Mesothelial cell of epicardium (in vitro differentiated cells): Measurements from ENCODE around the gene INTS15. TPM values are rescaled to one million over a fixed set of nuclear protein-coding genes. Genes with fewer than 3 reads are reported as not detected.

Experiments used
- DNase-seq, 2 experiments: peaks; one replicate each; pipeline ENCODE4 v3.0.0; 2021; ENCODE audit warnings: low spot score in 2 of 2; ENCODE audit not compliant: unreplicated experiment in 2 of 2
- H3K27ac Mint-ChIP-seq: 2 replicates; pipeline ENCODE4 v1.8.0; 2021; ENCODE audit warnings: mixed read lengths
- H3K27me3 Mint-ChIP-seq: 2 replicates; pipeline ENCODE4 v1.8.0; 2021; ENCODE audit warnings: low read depth, mixed read lengths
- H3K36me3 Mint-ChIP-seq: 2 replicates; pipeline ENCODE4 v1.8.0; 2021; ENCODE audit warnings: mixed read lengths
- H3K4me1 Mint-ChIP-seq: 2 replicates; pipeline ENCODE4 v1.8.0; 2021; ENCODE audit warnings: mixed read lengths
- H3K4me3 Mint-ChIP-seq: 2 replicates; pipeline ENCODE4 v1.8.0; 2021; ENCODE audit warnings: mild to moderate bottlenecking, moderate library complexity, mixed read lengths
- H3K9me3 Mint-ChIP-seq: 2 replicates; pipeline ENCODE4 v1.8.0; 2021; ENCODE audit warnings: mixed read lengths
- total RNA-seq: library from RNA; stranded (reverse); gene quantifications from 3 replicates; pipeline ENCODE4 v1.2.1, GENCODE V29; 2021
- TF ChIP-seq, protein P1 (sequence below): fragments of 200-600 bp; sonication (generic); IDR thresholded peaks from one replicate; pipeline ENCODE4 v1.5.0; 2021; ENCODE audit warnings: antibody characterized with exemption; ENCODE audit not compliant: unreplicated experiment

INTS15 gene
- total RNA-seq, 1 donor from 2014 or later = 44.4 TPM

DNA sequence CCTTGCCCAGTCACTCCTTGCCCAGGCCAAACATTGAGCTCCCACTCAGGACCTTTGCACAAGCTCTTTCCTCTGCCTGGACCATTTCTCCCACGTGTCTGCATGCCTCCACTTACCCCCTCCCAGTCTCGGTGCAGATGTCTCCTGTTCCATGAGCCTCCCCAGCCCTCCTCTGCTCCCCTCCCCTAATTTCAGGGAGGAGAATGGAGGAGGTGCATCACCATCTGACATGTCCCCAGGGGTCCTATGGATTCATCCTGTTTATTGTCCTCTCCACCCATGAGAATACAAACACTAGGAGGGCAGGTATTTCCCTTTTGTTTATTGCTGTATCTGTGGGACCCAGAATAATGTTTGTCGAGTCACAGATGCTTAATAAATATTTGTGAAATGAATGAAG is 29.9 kb upstream of the INTS15 start:
- TF ChIP-seq, protein P1, sequence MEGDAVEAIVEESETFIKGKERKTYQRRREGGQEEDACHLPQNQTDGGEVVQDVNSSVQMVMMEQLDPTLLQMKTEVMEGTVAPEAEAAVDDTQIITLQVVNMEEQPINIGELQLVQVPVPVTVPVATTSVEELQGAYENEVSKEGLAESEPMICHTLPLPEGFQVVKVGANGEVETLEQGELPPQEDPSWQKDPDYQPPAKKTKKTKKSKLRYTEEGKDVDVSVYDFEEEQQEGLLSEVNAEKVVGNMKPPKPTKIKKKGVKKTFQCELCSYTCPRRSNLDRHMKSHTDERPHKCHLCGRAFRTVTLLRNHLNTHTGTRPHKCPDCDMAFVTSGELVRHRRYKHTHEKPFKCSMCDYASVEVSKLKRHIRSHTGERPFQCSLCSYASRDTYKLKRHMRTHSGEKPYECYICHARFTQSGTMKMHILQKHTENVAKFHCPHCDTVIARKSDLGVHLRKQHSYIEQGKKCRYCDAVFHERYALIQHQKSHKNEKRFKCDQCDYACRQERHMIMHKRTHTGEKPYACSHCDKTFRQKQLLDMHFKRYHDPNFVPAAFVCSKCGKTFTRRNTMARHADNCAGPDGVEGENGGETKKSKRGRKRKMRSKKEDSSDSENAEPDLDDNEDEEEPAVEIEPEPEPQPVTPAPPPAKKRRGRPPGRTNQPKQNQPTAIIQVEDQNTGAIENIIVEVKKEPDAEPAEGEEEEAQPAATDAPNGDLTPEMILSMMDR = no peak

DNA sequence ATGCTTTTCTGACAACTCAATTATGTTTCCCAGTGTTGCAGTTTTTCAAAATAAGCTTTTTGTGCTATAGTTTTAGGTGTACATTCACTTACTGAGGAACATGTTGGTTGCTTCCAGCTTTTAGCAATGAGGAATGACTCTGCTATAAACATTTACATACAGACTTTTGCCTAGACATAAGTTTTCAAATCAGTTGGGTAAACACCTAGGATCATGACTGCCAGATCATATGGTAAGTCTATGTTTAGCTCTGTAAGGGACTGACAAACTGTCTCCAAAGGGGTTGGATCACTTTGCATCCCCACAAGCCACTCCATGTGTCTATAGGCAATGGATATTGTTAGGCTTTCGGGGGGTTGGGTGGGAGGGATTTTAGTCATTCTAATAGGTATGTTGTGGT is 27.7 kb upstream of the INTS15 start:
- Mint-ChIP-seq H3K36me3 (no peaks in the 10 kb centered on the region), H3K4me1 (no peaks in the 10 kb centered on the region), H3K27ac (no peak overlapping the region), H3K9me3 (no peaks in the 10 kb centered on the region), H3K4me3 (no peak overlapping the region), H3K27me3 (peaks cover 15% of the 10 kb centered on the region)
- TF ChIP-seq, protein P1 = no peak
- no peak for DNase-seq

More for the DNA sequence above, 29.9 kb upstream of the INTS15 start:
- Mint-ChIP-seq H3K9me3 (no peaks in the 10 kb centered on the region), H3K4me1 (no peaks in the 10 kb centered on the region), H3K4me3 (no peak overlapping the region), H3K36me3 (no peaks in the 10 kb centered on the region), H3K27ac (no peak overlapping the region), H3K27me3 (peaks cover 12% of the 10 kb centered on the region)
- no peak for DNase-seq

DNA sequence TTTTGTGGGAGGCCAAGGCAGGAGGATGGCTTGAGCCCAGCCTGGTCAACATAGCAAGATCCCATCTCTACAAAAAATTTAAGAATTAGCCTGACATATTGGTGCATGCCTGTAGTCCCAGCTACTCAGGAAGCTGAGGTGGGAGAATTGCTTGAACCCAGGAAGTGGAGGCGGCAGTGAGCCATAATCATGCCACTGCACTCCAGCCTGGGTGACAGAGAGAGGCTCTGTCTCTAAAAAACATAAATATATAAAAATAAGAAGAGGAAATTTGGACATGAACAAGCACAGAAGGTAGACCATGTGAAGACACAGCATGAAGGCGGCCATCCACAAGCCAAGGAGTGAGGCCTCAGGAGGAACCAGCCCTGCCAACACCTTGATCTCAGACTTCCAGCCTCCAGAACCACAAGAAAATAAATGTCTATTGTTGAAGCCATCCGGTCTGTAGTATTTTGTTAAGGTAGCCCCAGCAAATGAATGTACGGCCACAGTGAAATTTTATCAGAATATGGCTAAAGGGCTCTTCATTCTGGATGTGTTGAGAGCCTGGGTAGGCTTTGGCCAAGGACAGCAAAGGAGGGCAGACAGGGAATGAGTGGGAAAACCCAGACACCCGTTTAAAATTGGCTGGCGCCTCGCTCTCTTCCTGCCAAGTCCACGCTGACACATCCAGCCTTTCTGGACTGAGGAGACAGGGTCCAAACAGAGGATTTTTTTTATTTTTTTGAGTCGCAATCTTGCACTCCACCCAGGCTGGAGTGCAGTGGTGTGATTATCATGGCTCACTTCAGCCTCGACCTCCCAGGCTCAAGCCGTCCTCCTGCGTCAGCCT is 25.7 kb upstream of the INTS15 start:
- no peaks in the 10 kb centered on the region for H3K36me3 Mint-ChIP-seq
- DNase-seq = no peak
- H3K27ac Mint-ChIP-seq = no peak overlapping the region
- H3K9me3 Mint-ChIP-seq = no peaks in the 10 kb centered on the region
- H3K27me3 Mint-ChIP-seq = peaks cover 15% of the 10 kb centered on the region
- H3K4me1 Mint-ChIP-seq = no peaks in the 10 kb centered on the region
- TF ChIP-seq, protein P1 = no peak
- H3K4me3 Mint-ChIP-seq = no peak overlapping the region

DNA sequence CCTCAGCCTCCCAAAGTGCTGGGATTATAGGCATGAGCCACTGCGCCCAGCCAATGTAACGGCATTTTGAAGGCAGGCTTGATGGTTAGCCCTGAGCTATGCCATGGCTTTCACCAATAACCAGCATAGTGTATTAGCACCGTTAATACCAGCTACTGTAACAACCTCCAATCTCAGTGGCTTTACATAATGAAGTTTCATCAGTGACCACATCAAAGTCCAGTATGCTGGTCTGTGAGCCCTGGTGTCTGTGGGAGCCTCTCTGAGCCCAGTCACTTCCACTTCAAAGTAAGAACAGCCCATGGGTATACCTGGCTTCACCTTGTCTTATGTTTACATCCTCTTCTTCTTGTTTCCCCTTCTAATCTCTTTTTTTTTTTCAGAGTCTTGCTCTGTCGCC is 24.2 kb upstream of the INTS15 start:
- TF ChIP-seq, protein P1 = no peak
- no peak overlapping the region for H3K27ac Mint-ChIP-seq
- no peak for DNase-seq
- no peaks in the 10 kb centered on the region for H3K36me3 Mint-ChIP-seq
- no peak overlapping the region for H3K4me3 Mint-ChIP-seq
- peaks cover 9% of the 10 kb centered on the region for H3K27me3 Mint-ChIP-seq
- H3K4me1 Mint-ChIP-seq = no peaks in the 10 kb centered on the region
- no peaks in the 10 kb centered on the region for H3K9me3 Mint-ChIP-seq

DNA sequence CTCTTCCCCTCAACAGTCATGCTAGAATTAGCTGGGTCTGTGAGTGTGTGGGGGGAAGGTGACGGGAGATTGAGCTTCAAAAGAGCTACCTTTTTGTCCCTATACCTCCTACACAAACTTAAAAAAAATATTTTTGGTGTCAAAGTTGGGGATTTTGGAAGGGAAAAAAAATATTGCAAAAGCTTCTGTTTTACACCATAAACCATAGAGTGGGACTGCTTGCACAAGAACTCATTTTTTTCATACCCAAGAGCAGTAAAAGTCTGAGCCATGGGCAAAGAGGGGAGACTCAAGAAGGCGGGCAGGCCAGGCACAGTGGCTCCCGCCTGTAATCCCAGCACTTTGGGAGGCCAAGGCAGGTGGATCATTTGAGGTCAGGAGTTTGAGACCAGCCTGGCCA is 21.9 kb upstream of the INTS15 start:
- no peak for DNase-seq
- Mint-ChIP-seq H3K4me3 (no peak overlapping the region), H3K36me3 (no peaks in the 10 kb centered on the region), H3K27me3 (peaks cover 13% of the 10 kb centered on the region), H3K4me1 (no peaks in the 10 kb centered on the region), H3K27ac (no peak overlapping the region), H3K9me3 (no peaks in the 10 kb centered on the region)
- TF ChIP-seq, protein P1 = no peak
